Occipital lobe (tissue), 2 donors: ENCODE measurements around the gene SLC25A45. TPM values are rescaled to one million over a fixed set of nuclear protein-coding genes. Genes with fewer than 3 reads are reported as not detected.

ENCODE experiments used
- DNase-seq: peaks from one replicate; lab custom pipeline; 2025; lab: John Stamatoyannopoulos, UW
- total RNA-seq: library from RNA; depleted of rRNA; stranded (reverse); fragments of >200 nt; gene quantifications from one replicate; pipeline ENCODE4 v1.2.3, GENCODE V29; 2014

The SLC25A45 gene, protein sequence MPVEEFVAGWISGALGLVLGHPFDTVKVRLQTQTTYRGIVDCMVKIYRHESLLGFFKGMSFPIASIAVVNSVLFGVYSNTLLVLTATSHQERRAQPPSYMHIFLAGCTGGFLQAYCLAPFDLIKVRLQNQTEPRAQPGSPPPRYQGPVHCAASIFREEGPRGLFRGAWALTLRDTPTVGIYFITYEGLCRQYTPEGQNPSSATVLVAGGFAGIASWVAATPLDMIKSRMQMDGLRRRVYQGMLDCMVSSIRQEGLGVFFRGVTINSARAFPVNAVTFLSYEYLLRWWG
- total RNA-seq = 0.31 TPM

DNA sequence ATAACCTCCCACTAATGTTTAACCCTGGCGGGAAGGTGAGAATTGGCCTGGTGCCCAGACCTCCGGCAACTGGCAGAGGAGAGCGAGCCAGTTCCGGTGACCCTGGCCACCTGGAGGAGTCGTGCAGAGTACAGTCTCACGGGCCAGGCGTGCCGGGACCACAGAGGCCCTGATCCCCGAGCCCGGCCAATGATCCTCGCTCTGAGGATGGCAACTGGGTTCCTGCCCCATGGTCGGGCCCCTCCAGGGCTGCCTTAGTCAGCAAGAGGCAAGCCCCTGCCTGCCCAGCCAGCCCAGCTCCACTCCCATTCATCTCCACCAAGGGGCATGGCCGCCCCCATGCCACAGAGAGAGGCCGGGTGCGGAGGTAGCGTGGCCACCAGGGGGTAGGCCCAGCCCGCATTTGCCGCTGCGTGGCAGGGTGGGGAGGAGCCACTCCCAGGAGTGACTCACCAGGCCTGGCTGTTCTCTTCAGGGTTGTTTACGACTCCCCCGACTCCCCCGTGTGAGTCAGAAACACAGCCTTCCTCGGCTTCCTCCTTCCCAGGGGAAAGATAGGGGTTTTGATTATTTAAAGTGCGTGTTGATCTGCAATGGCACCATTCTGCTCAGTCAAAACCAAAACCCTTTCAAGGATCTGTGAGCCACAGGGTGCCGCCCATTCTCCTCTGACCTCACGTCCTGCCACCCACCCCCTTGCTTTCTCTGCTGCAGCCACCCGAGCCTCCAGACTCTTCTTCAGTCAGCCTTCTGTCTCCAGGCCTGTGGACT, at the start of gene SLC25A45:
Gene SLC25A45, minus strand, starts transcription at position 614 of the 771 bp plus-strand sequence. CDS start 695 bp downstream, outside the sequence.
- peak; percentile 93 for DNase-seq

DNA sequence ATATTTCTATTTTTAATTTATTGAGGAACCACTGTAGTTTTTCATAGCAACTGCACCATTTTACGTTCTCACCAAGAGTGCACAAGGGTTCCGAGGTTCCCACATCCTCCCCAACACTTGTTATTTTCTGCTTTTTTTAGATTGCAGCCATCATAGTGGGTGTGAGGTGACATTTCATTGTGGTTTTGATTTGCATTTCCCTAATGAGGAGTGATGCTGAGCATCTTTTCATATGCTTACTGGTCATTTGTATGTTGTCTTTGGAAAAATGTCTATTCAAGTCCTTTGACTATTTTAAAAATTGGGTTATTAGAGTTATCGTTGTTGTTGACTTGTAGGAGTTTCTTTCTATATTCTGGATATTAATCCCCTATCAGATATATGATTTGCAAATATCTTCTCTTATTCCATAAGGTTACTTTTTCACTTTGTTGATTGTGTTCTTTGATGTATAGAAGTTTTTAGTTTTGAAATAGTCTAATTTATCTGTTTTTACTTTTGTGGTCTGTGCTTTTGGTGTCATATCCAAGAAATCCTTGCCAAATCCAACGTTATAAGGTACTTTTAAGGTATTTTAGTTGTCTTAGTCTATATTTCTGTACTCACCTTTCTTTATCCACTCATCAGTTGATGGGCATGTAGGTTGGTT, 49.1 kb upstream of the SLC25A45 start:
- no peak for DNase-seq

DNA sequence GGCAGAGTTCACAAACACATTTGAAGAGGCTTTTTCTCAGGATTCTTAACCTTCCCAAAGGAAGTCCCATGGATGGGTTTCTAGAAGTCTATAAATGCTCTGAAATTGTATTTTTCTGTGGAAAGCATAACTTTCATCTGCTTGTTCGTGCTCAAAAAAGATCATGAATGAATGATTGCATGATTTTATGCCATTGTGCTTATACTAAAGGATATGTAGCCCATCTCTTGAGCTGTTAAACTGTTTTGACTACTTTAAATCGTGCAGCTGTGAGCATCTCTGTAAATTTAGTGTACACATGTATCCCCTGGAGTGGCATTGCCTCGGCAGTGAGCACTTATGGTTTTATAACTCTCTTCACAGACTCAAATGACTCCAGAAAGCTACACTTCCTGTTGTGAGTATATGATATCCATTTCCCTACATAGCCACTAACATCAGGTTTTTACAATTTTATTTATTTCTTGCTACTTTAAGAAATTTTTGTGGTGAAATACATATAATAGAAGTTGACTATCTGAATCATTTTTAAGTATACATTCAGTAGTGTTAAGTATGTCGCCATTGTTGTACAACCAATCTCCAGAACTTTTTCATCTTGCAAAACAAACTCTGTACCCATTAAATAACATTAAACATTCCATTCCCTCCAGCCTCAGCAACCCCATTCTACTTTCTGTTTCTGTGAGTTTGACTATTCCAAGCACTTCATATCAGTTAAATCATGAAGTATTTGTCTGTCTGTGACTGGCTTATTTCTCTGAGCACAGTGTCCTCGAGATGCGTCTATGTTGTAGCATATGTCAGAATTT, 48.2 kb upstream of the SLC25A45 start:
- DNase-seq = no peak

DNA sequence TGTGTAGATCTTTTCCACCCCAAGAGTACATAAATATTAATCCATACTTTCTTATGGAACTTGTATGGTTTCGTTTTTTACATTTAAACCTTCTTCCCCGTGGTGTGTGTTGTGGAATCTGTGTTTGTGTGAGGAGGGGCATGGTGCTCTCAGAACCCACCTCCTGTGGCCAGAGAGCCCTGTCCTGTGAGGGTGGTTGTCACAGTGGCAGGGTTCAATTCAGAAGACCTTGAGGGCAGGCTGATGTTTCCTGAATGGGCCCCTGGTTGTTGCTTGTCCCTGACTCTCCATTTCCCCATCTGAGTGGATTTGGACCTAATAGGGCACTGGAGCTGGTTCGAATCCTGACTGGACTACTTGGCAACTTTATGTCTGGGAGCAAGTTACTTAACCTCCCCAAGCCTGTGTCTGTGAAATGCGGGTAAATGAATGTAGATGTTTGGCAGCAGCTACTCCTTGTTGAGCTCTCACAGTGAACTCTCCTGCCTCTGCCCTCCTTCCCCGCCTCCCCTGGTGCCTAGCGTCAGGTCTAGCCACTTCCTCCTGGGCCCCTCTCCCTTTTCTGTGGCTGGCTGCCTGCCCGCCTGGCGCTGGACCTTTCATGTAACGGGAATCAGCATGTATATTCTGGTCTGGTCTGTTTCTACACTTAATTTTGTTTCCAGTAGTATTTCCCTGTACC, 47.4 kb upstream of the SLC25A45 start:
- peak; percentile 30 for DNase-seq

DNA sequence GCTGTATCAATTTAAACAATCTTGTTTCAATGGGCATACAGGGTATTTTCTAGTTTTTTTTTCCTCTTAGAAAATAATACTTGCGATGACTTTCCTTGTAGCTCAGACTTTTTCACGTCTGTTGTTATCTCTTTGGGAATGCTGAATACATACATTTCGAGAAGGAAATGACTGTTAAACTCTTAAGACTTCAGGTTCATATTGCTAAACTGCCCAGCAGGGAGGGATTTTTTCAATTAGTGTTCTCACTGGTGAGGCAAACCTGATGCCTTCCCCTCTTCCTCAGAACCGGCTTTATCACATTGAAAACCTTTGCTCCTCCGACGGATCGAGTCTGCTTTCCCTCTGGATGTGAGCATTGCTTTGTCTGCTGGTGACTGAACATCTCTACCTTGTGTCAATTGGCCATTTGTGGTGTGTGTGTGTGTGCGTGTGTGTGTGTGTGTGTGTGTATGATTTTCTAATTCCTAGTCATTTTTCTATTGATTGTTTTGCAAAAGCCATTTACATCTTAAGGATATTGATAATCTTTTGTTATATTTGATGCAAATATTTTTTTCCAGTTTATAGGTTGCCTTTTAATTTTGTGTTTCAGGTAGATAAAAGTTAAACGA, 46.7 kb upstream of the SLC25A45 start:
- no peak for DNase-seq

DNA sequence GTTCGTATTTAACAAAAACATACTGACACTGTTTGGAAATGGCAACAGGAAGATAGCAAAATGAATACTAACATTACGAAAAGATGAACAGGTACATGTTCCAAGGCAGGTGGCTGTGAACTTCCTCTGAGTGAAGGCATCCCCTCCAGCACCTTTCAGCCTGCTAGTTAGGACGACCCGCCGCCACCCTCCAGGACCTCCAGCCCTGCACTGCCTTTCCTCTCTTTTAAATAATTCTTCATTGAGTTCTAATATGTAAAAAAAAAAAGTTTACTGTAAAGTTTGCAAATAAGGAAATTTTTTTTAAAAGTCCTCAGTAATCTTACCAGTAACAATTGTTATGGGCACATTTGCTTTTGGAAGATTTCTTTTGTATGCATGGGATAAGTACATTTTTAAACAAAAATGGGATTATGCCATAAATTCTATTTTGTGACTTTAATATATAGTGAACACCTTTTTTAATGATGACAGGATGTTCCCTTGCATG, 46.2 kb upstream of the SLC25A45 start:
- DNase-seq = no peak

DNA sequence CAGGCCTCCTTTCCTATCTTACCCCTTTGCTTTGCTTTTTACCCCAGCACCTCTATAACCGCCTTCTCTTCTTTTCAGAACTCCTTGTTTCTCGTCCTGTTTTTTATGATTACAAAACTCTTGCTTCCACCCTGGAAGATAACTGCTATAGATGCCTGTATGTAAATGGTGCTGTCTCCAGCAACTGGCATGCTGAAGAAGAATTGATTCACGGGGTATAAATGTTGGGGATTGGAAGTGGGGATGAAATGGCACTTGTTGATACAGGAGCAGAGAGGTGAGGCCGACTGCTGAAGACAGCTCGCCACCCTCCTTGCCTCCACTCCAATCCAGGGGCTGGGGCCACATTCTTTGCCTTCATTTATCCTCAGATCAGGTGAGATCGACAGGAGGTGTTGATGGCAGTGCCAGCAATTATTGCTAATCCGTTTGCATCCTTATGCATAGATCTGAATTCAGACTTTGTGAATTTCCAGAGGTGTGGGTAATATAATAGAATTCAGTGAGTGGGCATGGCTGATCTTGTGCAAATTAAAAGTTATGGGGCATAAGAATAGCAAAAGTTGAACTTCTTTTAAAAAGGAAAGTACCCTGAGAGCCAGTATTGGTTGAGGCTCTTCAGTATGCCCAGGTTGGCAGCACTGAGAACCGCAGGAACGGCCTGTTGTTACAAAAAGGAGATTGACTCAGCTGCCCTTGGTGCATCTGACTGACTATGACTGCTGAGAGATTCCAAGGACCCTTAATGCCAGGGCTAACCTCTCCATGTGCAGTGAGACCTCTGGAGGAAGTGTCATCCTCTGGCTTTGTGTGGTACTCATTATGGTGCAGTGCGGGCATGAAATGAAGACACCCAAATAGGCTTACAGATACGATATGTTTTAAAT, 45.5 kb upstream of the SLC25A45 start:
- no peak for DNase-seq

DNA sequence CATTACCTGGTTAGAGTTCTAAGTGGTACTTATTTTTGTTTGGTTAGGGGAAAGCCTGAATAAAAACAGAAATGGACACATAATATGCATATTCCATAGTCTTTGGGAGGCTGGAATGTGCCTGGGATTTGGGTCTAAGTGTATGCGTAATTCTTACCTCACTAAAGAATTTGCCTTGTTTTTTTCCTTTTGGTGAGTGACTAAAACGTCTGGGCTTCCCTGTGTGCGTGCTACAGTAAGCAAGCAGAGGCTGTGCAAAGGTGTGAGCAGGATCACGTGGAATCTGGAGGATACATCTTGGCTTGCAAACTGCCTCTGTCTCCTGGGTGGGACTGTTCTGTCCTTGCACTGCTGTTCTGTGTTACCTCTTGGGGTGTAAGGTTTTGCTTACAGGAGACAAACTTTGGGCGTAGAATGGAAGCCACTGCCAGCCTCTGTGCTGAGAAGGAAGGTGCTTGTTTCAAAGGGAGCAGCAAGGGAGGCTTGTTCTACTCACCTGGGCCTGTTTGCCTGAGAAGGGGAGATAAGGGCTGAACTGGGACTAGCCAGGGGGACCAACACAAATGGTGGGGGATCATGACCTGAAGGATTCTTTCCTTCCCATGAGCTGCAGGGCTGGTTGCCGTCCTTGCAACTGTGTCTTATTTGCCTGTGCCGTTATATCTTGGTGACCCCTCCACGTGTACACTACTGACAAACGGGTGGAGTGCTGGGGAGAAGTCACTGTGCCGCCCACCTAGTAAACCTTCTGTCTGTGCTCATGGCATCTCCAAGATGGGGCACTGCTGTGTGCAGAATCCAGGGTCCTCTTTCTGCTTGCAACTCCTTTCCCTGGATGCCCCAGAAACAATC, 44.6 kb upstream of the SLC25A45 start:
- DNase-seq = no peak

DNA sequence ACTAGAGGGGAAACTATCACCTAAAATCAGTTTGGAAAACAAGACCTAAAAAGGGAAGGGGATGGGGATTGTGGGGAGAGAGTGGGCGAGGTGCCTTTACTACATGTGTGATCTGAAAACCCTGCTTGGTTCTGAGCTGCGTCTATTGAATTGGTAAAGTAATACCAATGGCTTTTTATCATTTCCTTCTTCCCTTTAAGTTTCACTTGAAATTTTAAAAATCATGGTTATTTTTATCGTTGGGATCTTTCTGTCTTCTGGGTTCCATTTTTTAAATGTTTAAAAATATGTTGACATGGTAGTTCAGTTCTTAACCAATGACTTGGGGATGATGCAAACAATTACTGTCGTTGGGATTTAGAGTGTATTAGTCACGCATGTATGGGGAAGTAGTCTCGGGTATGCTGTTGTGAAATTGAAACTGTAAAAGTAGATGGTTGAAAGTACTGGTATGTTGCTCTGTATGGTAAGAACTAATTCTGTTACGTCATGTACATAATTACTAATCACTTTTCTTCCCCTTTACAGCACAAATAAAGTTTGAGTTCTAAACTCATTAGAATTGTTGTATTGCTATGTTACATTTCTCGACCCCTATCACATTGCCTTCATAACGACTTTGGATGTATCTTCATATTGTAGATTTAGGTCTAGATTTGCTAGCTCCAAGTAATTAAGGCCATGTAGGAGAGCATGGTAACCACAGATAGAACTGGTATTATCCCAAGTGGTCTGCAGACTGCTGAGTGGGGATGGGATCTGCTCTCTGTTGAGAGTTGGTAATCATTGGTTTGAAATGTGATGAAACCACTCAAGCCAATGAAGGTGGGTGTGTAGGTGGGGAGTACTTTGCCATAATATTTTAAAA, 43.8 kb upstream of the SLC25A45 start:
- no peak for DNase-seq

DNA sequence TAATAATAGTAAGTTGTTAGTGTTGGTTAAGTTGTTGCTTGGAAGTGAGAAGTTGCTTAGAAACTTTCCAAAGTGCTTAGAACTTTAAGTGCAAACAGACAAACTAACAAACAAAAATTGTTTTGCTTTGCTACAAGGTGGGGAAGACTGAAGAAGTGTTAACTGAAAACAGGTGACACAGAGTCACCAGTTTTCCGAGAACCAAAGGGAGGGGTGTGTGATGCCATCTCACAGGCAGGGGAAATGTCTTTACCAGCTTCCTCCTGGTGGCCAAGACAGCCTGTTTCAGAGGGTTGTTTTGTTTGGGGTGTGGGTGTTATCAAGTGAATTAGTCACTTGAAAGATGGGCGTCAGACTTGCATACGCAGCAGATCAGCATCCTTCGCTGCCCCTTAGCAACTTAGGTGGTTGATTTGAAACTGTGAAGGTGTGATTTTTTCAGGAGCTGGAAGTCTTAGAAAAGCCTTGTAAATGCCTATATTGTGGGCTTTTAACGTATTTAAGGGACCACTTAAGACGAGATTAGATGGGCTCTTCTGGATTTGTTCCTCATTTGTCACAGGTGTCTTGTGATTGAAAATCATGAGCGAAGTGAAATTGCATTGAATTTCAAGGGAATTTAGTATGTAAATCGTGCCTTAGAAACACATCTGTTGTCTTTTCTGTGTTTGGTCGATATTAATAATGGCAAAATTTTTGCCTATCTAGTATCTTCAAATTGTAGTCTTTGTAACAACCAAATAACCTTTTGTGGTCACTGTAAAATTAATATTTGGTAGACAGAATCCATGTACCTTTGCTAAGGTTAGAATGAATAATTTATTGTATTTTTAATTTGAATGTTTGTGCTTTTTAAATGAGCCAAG, 42.9 kb upstream of the SLC25A45 start:
- no peak for DNase-seq

DNA sequence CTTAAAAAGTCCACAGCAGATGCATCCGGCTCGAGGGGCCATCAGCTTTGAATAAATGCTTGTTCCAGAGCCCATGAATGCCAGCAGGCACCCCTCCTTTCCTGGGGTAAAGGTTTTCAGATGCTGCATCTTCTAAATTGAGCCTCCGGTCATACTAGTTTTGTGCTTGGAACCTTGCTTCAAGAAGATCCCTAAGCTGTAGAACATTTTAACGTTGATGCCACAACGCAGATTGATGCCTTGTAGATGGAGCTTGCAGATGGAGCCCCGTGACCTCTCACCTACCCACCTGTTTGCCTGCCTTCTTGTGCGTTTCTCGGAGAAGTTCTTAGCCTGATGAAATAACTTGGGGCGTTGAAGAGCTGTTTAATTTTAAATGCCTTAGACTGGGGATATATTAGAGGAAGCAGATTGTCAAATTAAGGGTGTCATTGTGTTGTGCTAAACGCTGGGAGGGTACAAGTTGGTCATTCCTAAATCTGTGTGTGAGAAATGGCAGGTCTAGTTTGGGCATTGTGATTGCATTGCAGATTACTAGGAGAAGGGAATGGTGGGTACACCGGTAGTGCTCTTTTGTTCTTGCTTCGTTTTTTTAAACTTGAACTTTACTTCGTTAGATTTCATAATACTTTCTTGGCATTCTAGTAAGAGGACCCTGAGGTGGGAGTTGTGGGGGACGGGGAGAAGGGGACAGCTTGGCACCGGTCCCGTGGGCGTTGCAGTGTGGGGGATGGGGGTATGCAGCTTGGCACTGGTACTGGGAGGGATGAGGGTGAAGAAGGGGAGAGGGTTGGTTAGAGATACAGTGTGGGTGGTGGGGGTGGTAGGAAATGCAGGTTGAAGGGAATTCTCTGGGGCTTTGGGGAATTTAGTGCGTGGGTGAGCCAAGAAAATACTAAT, 42.0 kb upstream of the SLC25A45 start:
- no peak for DNase-seq

DNA sequence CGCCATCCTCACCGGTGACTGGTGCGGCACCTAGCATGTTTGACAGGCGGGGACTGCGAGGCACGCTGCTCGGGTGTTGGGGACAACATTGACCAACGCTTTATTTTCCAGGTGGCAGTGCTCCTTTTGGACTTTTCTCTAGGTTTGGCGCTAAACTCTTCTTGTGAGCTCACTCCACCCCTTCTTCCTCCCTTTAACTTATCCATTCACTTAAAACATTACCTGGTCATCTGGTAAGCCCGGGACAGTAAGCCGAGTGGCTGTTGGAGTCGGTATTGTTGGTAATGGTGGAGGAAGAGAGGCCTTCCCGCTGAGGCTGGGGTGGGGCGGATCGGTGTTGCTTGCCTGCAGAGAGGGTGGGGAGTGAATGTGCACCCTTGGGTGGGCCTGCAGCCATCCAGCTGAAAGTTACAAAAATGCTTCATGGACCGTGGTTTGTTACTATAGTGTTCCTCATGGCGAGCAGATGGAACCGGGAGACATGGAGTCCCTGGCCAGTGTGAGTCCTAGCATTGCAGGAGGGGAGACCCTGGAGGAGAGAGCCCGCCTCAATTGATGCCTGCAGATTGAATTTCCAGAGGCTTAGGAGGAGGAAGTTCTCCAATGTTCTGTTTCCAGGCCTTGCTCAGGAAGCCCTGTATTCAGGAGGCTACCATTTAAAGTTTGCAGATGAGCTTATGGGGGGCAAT, 41.2 kb upstream of the SLC25A45 start:
- no peak for DNase-seq

DNA sequence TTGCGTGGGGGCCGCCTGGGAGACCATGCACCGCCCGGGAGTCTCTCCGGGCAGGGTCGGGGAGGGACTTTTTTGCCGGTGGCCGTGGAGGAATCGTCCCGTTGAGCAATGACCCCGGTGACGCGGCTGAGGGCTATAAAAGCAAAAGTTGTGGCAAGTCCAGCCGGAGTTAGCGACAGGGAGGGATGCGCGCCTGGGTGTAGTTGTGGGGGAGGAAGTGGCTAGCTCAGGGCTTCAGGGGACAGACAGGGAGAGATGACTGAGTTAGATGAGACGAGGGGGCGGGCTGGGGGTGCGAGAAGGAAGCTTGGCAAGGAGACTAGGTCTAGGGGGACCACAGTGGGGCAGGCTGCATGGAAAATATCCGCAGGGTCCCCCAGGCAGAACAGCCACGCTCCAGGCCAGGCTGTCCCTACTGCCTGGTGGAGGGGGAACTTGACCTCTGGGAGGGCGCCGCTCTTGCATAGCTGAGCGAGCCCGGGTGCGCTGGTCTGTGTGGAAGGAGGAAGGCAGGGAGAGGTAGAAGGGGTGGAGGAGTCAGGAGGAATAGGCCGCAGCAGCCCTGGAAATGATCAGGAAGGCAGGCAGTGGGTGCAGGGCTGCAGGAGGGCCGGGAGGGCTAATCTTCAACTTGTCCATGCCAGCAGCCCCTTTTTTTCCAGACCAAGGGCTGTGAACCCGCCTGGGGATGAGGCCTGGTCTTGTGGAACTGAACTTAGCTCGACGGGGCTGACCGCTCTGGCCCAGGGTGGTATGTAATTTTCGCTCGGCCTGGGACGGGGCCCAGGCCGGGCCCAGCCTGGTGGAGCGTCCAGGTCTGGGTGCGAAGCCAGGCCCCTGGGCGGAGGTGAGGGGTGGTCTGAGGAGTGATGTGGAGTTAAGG, 40.4 kb upstream of the SLC25A45 start, which contains the start of gene NEAT1:
Gene NEAT1, plus strand, starts transcription at position 166 of the 883 bp plus-strand sequence.
- peak; percentile 91 for DNase-seq
